C4-2B (cell line): ENCODE measurements around the gene NBPF6.
"Not testable (repeated sequence)": the region's sequence is repeated elsewhere in the genome, so short reads cannot be mapped to it uniquely, and the experiment has no call there.

Source experiments
- CTCF ChIP-seq: fragments of 450-650 bp; conservative IDR thresholded peaks from 2 replicates; pipeline ENCODE4 v1.5.1; 2017; ENCODE audit warnings: mild to moderate bottlenecking
- ZFX ChIP-seq: fragments of 450-650 bp; IDR thresholded peaks from 2 replicates; pipeline ENCODE4 v1.6.1; 2017

GRCh38 chr1:108433404-108433803 lies 16.7 kb upstream of the NBPF6 start:
- TF ChIP-seq CTCF, ZFX: not testable (repeated sequence)
